Measurements from ENCODE around the gene RMND5B.

- TF ChIP-seq CTCF (IDR thresholded peaks at IDR 0.05 in 8 of 11, conservative IDR thresholded peaks at IDR 0.05 in 3 of 11): no peak
- TF ChIP-seq POLR2A (IDR thresholded peaks at IDR 0.05): no peak
Measured at GRCh38 chr5:178123094-178123965, 7.5 kb upstream of the RMND5B start.
